ENCODE results near the gene GABARAPL2.

The GABARAPL2 gene

DNA sequence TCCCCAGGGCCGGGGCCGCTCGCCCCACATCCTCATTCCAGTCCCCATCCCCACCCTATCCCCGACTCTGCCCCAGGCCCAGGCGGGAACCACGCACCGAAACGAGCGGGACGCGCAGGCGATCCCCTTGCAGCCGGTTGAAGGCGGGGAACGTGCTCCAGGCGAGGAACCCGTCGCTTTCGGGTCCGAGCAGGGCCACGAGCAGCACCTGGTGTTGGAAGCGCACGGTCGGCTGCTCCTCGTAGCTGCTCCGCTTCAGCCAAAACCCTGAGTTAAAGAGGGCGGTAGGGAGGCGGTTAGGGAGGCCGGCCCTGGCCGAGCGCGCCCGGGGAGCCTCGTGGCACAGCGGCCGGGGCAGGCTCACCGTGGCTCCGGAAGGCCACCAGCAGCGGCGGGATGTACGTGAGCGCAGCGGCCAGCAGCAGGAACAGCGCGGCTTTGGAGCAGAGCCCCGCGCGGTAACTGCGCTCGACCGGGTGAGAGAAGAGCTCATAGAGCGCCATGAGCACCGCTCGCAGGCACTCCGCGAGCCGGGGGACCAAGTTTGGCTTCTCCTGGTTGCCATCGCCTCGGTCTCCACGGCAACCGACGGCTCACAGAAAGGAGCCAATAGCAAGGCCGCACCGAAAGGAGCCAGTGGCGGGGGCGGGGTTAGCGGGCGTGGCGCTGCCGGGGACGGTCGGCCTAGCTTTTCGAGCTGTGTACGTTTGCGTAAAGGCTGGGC, 10.3 kb upstream of the GABARAPL2 start, which contains the start of gene TMEM231:
TSS of gene TMEM231 (minus strand) at position 546 of the 724 bp plus-strand sequence. CDS start at position 503, 43 bp downstream.
- peak; percentile 97 for DNase-seq

DNA sequence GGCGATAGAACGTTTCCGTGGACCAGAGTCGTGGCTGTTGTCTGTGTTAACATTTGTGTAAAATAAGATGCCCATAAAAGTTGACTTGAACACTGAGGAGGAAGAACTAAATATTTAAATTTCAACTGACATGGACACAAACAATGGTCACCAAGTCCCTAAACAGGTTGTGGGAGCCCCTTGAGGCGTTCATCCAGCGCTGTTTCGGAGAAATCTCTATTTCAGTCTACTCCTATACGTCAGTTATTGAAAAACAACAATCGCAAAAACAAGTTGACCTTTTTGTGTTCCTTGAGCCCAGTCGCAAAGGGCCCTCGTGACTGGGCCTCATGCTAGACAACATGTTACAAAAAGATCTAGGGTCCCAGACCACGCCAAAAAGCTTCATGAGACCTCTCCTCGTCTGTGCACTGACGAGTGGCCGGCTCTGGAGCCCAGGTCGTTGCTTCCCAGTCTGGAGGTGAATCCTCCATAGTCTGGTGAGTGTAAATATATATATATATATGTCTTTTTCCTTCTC, 9.7 kb upstream of the GABARAPL2 start:
- DNase-seq = no peak

DNA sequence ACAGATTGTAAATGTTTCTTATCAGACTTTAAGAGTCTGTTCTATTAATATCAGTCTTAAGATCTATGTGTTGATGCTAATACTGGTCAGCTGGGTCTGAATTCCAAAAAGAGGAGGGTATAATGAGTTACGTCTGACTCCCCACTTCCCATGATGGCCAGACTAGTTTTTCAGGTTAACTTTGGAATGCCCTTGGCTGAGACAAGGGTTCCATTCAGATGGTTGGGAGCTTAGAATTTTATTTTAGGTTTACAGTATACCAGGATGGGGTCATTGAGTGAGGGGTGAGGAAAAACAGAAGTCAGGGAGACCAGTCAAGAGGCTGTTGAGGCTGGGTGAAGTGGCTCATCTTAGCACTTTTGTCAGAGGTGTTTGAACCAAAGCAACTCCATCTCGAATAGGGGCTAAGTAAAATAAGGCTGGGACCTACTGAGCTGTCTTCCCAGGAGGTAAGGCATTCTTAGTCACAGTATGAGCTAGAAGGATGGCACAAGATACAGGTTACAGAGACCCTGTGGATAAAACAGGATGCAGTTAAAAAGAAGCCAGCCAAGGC, 7.3 kb upstream of the GABARAPL2 start:
- DNase-seq = no peak

DNA sequence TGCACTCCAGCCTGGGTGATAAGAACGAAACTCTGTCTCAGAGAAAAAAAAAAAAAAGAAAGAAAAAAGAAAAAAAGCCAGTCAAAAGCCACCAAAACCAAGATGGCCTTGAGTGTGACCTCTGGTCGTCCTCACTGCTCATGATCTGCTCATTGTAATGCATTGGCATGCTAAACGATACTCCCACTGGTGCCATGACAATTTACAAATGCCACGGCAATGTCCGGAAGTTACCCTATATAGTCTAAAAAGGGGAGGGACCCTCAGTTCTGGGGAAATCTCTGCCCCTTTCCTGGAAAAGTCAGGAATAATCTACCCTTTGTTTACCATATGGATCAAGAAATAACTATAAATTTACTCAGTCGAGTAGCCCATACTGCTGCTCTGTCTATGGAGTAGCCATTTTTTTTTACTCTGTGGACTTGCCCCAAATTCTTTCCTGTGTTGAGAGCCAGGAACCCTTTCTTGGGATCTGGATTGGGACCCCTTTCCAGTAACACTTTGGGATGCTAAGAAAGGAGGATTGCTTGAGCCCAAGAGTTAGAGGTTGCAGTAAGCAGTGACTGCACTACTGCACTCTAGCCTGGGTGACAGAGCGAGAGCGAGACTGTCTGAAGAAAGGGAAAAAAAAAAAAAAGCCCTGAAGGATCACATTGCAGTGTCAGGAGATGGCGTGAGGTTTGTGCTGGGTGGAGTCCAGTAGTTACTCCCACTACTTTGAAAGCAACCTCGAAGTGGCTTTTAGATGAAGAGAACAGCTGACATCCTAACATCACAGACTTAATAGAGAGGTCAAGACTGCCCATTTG, 6.4 kb upstream of the GABARAPL2 start:
- DNase-seq = peak; percentile 56

DNA sequence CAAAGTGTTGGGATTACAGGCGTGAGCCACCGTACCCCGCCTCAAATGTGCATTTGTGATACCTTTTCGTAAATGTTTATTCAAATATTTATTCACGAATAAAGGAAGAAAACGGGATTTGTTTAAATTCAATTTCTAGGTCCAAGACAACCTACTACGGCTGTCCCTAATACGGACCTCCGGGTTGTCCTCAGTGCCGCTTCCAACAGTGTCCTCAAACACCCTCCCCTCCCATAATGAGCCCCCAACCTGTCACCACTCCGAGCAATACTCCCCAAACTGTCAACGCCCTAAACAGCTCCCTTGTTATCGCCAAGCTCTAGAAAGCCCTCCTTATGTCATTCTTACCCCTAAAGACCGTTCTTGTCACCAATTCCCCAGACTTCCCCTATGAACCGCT, 539 bp upstream of the GABARAPL2 start:
- DNase-seq = no peak

DNA sequence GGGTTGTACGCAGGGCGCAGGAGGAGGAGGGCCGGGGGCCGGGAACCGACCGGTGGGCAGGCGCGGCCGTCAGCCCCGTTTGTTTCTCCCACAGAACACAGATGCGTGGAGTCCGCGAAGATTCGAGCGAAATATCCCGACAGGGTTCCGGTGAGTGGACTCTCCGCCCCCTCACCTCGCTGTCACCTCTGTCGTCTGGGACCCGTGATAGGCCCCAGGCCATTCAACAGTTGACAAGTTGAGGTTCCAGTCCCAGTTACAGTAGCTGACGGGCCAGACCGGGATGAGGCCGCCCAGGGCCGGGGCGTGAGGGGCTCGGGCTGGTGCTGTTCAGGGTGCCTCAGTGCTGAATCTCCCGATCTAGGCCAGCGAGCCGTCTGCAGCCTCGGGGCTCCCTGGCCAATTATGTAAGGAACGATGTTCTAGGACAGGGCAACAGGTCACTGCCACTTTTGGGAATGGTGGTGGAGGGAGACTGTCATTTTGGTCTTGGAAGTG, 628 bp downstream of the GABARAPL2 start:
- no peak for DNase-seq

DNA sequence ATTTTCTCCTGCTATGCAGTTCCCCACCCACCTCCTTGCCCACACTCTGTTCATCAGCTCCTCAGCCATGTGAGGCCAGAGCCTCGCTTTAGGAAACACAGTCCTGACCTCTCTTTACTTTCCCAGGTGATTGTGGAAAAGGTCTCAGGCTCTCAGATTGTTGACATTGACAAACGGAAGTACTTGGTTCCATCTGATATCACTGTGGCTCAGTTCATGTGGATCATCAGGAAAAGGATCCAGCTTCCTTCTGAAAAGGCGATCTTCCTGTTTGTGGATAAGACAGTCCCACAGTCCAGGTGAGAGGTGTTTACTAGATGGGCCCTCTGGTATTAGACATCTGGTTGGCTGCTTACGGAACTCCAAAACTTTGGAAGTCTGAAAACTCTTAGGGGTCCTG, 1.7 kb downstream of the GABARAPL2 start:
- DNase-seq = no peak

DNA sequence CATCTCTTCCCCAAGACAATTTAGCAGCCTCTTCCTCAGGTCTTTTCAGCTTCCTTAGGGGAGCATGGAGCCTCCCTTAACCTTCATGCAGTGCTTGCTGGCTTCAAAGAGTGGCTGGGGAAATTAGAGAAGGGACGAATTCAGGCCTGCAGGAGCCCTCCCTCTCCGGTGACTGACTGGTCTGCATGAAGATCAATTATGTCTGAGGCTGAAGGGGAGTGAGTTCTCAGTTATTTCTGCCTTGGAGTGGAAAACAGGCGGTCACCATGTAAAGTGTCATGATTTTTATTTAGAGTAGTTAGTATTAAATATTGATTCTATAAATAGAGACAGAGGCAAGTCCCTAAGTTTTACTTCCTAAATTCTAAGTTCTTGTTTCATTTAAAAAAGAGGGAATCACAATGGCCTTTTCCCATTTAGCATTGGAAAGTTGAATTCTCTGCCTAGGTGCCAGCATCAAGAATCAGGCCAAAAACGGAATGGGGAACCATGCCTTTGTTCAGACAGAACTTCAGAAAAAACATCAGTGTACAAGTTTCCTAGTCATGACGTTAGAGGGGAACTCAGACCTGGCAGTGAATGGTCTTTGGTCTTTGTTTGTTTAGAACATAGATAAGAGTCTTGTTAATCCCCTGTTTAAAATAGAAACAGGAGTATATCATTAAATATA, 4.4 kb downstream of the GABARAPL2 start:
- no peak for DNase-seq

DNA sequence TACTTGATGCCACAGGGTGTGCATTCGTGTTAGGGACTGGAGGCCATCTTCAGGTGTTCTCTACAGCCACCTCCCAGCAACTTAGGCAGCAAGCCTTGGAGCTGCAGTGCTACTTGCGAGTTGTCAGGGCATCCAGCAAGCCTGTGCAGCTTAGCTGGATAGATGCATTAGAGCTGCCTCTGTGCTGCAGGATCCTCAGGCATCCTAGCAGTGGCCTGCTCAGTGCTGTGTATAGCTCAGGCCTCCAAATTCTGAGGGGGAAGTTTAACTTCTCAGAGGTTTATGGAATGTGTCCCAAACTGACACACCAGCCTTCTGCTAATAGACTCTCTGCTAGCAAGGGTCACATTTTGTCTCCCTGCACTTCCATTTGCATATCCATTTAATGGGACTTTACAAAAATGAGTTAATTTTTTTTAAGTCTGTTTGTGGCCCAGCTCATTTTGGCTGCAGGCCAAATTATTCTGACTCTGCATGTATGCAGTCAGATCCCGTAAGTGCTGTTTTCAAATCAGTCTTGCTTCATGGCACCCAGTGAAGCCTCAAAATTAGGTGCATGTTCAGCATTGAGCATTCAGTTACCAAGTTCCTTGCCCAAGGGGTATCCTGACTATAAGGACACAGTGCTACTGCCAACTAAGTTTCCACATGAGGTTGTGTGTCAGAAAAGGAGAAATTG, 6.8 kb downstream of the GABARAPL2 start:
- DNase-seq = no peak

DNA sequence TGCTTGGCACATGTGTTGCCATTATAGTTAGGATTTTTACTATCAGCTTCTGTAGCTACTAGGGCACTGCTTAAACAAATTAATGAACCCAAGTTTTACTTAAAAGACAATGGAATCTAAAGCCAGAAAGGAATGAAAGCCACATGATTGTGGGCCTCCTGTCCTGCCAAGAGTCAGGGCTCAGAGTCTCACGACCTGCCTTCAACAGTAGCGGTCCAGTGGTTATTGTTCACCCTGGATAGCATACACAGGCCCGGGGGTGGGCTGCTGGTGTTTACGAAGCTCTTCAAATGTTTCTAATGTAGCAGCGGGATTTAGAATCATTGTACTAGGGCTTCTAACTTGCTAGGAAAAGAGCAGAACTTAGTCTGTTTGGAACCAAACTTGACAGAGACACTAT, 7.8 kb downstream of the GABARAPL2 start:
- DNase-seq = no peak

DNA sequence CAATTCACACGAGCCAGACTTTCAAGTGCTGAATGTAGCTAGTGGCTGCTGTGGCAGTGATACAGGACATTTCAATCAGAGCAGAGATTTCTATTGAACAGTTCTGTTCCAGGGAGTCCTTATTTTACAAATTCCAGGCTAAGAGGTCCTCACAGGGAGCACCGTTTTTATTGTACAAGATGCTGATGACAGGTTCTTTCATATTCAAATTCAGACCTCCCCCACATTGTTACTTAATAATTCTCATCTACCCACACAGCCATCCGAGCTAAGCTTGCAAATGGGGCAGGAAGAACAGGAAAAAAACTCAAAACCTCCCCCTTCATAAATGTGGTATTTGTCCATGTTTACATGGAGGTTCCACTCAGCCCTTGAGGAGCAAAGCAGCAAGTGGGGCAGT, 9.8 kb downstream of the GABARAPL2 start:
- DNase-seq = no peak

DNA sequence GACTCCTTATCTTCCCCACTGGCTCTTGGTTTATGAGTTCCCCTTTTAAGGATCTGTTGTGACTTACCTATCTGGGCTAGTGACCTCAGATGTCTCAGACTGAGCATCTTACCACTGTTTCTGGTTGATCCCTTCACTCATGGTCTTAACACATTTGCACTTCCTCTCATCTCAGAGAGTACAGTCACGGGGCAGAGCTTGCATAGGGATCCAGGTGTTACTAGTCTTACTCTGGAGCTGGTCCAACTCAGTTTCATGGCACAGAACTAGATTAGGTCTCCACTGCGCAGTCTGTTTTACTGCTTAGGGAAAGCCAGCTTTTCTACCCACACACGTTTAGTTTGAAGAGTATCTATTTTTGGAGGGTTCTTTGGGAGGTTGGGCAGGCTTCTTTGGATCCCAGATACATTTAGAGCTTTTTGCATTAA, 10.2 kb downstream of the GABARAPL2 start:
- DNase-seq = no peak

DNA sequence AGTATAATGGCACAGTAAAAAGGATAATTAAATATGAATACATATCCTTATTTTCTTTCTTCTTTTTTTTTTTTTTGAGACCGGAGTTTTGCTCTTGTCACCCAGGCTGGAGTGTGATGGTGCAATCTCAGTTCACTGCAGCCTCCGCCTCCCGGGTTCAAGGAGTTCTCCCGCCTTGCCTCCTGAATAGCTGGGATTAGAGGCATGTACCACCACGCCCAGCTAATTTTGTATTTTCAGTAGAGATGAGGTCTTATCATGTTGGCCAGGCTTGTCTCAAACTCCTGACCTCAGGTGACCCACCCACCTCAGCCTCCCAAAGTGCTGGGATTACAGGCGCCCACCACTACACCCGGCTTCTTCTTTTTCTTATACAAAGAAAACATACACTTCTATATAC, 12.0 kb downstream of the GABARAPL2 start:
- no peak for DNase-seq

DNA sequence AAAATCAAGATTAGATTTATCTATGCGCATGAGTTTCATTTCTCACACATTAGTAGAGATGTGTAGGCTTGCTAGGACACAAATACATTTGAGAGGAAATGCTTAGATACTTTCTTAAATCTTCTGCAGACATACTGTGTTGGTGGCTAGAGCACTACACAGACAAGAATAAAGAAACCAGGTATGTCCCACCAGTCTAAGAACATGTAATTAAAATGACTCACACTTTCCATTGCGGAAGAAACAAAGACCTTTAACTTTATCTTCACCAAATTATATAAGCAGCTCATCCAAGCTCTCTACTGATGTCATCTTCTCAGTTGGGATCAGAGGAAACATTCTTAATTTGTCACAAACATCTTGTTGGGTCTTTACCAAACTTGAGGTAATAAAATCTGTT, 12.5 kb downstream of the GABARAPL2 start:
- DNase-seq = no peak

DNA sequence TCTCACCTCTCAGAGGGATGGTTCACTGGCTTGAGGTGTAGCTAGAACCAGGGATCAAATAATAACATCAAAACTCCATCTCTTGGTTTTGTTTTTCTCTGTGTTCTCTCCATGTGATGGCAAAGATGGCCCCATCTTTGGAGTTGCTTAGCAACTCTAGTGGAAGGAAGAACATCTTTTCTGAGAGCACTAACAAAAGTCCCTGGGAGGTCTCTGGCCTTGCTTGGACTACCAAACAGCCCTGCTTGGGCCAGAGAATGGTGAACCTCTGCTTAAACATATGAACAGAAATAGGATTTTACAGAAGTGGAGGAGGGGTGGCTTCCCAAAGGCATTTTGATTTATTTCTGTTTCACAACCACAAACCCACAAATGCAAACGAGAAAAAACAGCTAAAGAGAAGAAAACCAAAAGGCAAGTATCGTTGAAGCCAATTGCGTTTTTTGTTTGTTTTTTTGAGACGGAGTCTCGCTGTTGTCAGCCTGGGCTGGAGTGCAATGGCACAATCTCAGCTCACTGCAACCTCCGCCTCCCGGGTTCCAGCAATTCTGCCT, 13.2 kb downstream of the GABARAPL2 start:
- no peak for DNase-seq

DNA sequence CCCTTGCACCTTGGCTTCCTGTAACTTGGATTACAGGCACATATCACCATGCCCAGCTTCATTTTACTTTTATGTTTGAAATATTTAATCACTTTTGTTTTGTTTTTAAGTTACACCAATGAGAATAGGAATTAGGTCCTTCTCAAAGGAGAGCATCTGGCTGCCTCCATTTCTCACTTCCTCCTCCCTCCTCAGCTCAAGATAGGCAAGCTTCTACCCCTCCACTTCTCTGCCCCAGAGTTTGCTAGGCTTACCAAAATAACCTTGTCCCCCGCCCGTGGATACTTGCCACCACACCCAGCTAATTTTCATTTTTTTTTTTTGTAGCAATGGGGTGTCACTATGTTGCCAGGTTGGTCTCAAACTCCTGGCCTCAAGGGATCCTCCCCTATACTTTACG, 17.9 kb downstream of the GABARAPL2 start:
- DNase-seq = no peak

DNA sequence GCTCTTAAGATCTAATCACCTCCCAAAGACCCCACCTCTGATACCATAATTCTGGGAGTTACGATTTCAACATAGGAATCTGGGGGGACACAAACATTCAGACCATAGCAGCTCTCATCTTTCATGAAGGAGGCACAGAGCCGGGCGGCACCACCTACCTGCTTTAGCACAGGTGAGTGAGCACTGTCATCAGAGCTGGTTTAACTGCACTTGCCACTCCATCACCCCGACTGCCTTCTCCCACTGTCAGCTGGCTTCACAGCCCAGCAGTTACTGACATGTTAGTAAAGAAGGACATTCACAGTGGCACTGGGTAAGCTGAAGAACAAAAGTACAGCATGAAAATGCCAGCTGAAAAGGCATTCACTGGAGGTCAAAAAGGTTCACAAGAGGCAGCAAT, 22.5 kb downstream of the GABARAPL2 start:
- DNase-seq = no peak

DNA sequence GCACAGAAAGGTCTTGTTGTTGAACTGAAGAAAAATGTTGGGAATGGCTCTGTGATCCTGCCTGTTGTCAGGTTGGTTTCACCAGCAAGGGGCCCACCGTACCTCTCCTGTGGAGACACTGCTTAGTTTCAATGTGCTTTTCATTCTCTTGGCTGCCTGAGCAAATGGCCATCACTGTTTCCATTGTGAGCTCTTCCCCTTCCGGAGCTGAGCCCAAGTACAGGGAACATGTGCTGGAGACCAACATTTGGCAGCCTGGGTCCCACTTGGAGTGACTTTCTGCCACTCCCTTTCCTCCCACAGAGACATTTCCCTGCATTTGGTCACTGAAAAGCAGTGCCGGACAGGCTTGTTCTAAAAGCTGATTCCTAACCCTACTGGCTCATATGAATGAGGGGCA, 23.1 kb downstream of the GABARAPL2 start:
- DNase-seq = peak; percentile 82

DNA sequence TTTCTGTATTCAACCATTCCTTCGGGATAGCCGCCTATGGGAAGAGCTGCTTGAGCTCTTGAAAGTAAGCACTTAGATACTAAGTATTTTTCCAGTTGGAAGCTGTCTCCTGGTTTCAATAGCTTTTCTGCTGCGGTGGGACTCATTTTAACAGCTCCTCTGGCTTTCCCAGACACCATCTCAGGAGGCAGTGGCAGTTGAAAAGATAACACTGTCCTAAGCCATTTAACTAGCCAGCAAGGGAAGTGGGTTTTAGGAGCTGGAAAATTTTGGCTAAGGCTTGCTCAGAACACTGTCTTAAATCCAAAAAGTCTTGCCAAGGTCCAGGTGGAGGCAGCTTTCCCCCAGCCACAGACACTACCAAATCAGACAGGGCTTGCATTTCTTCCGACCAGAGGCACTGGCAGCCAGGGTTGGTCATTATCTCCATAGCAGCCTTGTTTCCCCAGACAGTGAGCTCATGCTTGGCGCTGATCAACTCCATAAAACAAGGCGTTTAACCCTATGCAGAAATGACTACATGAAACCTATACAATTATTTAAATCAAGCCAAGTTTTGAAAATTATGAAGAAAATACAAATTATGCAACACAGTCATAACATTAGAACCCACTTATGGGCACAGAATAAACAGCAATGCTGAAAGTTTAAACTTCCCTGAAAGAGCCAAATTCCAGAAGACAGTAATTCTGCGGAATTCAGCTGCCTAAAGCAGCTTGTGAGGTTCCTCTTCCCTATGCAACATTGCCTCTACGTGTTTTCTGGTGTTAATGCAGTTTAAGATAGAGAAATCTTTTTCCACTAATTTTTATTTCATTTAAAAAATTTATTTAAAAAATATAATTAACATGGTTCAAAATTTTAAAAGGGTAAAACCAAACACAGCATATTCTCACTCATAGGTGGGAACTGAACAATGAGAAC, 25.0 kb downstream of the GABARAPL2 start:
- DNase-seq = peak; percentile 93

DNA sequence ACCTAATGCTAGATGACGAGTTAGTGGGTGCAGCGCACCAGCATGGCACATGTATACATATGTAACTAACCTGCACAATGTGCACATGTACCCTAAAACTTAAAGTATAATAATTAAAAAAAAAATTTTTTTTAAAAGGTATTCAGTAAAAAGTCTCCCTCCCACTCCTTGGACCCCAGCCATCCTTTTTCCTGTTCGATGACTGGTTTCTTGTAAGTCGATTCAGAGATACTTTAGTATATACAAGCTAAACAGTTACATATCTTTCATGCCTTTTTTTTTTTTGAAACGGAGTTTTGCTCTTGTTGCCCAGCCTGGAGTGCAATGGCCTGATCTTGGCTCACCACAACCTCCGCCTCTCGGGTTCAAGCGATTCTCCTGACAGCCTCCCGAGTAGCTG, 25.7 kb downstream of the GABARAPL2 start:
- DNase-seq = peak; percentile 54

DNA sequence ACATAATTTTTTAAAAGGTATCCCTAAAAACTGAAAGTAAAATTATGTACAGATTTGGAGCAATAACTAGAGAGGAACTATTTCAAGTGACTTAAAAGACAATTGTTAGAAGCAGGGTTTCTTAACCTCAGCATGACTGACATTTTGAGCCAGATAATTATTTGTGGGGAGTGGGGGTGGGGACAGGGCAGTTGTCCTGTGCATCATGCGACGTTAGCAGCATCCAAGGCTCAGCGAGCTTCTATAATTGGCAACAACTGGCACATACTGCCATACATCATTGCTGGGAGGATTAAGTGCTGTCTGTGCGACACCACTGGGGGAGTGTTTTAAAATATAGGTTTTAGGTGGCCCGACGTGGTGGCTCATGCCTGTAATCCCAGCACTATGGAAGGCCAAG, 27.1 kb downstream of the GABARAPL2 start:
- DNase-seq = no peak

All from left hindlimb (tissue), 1 donor.